HG02642 (cell line): ENCODE measurements around the gene PHOX2B.
"Not testable (repeated sequence)": the region's sequence is repeated elsewhere in the genome, so short reads cannot be mapped to it uniquely, and the experiment has no call there.

Experiments used
- ATAC-seq: cut with Tn5 transposase; IDR thresholded peaks from one replicate; pipeline ENCODE4 v1.9.1; 2021; ENCODE audit warnings: mild to moderate bottlenecking; ENCODE audit not compliant: unreplicated experiment, poor library complexity

Gene PHOX2B

GRCh38 chr4:41749631-41750039 lies 1.1 kb upstream of the PHOX2B start:
- no peak for ATAC-seq

GRCh38 chr4:41748074-41748570 lies 403 bp downstream of the PHOX2B start:
- no peak for ATAC-seq

GRCh38 chr4:41747230-41748055 lies 1.1 kb downstream of the PHOX2B start:
- no peak for ATAC-seq

GRCh38 chr4:41746440-41747229 lies 1.9 kb downstream of the PHOX2B start:
- ATAC-seq: no peak

- ATAC-seq: no peak
Measured at GRCh38 chr4:41746025-41746439, 2.5 kb downstream of the PHOX2B start.

- ATAC-seq: no peak
Measured at GRCh38 chr4:41745292-41746024, 3.1 kb downstream of the PHOX2B start.

GRCh38 chr4:41744572-41745291 lies 3.8 kb downstream of the PHOX2B start:
- ATAC-seq: no peak

GRCh38 chr4:41741354-41741753 lies 7.2 kb downstream of the PHOX2B start:
- no peak for ATAC-seq

GRCh38 chr4:41737491-41737890 lies 11.0 kb downstream of the PHOX2B start:
- not testable (repeated sequence) for ATAC-seq

GRCh38 chr4:41734371-41734770 lies 14.2 kb downstream of the PHOX2B start:
- no peak for ATAC-seq

GRCh38 chr4:41731569-41732126 lies 16.9 kb downstream of the PHOX2B start:
- ATAC-seq: no peak

GRCh38 chr4:41728573-41728913 lies 20.0 kb downstream of the PHOX2B start:
- ATAC-seq: no peak

GRCh38 chr4:41727861-41728572 lies 20.5 kb downstream of the PHOX2B start:
- no peak for ATAC-seq

GRCh38 chr4:41725254-41725653 lies 23.3 kb downstream of the PHOX2B start:
- ATAC-seq: no peak

GRCh38 chr4:41723286-41723685 lies 25.2 kb downstream of the PHOX2B start:
- ATAC-seq: no peak

- no peak for ATAC-seq
Measured at GRCh38 chr4:41722181-41722580, 26.3 kb downstream of the PHOX2B start.

GRCh38 chr4:41719417-41719816 lies 29.1 kb downstream of the PHOX2B start:
- ATAC-seq: no peak

- no peak for ATAC-seq
Measured at GRCh38 chr4:41718907-41719306, 29.6 kb downstream of the PHOX2B start.

GRCh38 chr4:41715155-41715554 lies 33.4 kb downstream of the PHOX2B start:
- ATAC-seq: no peak
